ENCODE data around the gene SSTR5. TPM values are rescaled to one million over a fixed set of nuclear protein-coding genes. Genes with fewer than 3 reads are reported as not detected.

SSTR5 gene
- total RNA-seq, 1 donor, result not detected

GRCh38 chr16:1060416-1061340 lies 11.9 kb upstream of the SSTR5 start:
- H3K4me3 ChIP-seq (ENCODE audit: low read depth, low read length), result no peak overlapping the region
- no peak for TF ChIP-seq CTCF (IDR thresholded peaks at IDR 0.05; ENCODE audit: insufficient read depth, low read length)
- DNase-seq (ENCODE audit: low read depth), result no peak

- no peak for DNase-seq (ENCODE audit: low read depth)
- no peak overlapping the region for H3K4me3 ChIP-seq (ENCODE audit: low read depth, low read length)
- TF ChIP-seq CTCF (IDR thresholded peaks at IDR 0.05; ENCODE audit: insufficient read depth, low read length), result no peak
Measured at GRCh38 chr16:1061769-1062505, 10.6 kb upstream of the SSTR5 start.

GRCh38 chr16:1062895-1063294 lies 9.7 kb upstream of the SSTR5 start:
- no peak for TF ChIP-seq CTCF (IDR thresholded peaks at IDR 0.05; ENCODE audit: insufficient read depth, low read length)
- no peak overlapping the region for H3K4me3 ChIP-seq (ENCODE audit: low read depth, low read length)
- no peak for DNase-seq (ENCODE audit: low read depth)

GRCh38 chr16:1063728-1064127 lies 8.8 kb upstream of the SSTR5 start:
- TF ChIP-seq CTCF (IDR thresholded peaks at IDR 0.05; ENCODE audit: insufficient read depth, low read length), result no peak

GRCh38 chr16:1065469-1066128 lies 6.9 kb upstream of the SSTR5 start:
- no peak for TF ChIP-seq CTCF (IDR thresholded peaks at IDR 0.05; ENCODE audit: insufficient read depth, low read length)
- no peak for DNase-seq (ENCODE audit: low read depth)
- no peak overlapping the region for H3K4me3 ChIP-seq (ENCODE audit: low read depth, low read length)

More at GRCh38 chr16:1063728-1064127, 8.8 kb upstream of the SSTR5 start:
- DNase-seq (ENCODE audit: low read depth), result no peak
- no peak overlapping the region for H3K4me3 ChIP-seq (ENCODE audit: low read depth, low read length)

GRCh38 chr16:1066584-1067172 lies 5.9 kb upstream of the SSTR5 start:
- no peak for DNase-seq (ENCODE audit: low read depth)
- TF ChIP-seq CTCF (IDR thresholded peaks at IDR 0.05; ENCODE audit: insufficient read depth, low read length), result no peak
- H3K4me3 ChIP-seq (ENCODE audit: low read depth, low read length), result no peak overlapping the region

Data from fibroblast of the aortic adventitia (primary cell).